ENCODE measurements around the gene SNX9.

- TF ChIP-seq CTCF (conservative IDR thresholded peaks at IDR 0.05; ENCODE audit: low read depth, low read length), result no peak
- TF ChIP-seq EZH2 (IDR thresholded peaks at IDR 0.05; ENCODE audit: borderline replicate concordance, low read depth, low read length, poor library complexity, severe bottlenecking), result no peak
Measured at GRCh38 chr6:157959451-157960227, 136.6 kb downstream of the SNX9 start.
